Activated T-helper 2 cell treated with anti-CD3 and anti-CD28 coated beads, Interferon-gamma antibody, Interleukin-2, Interleukin-4, amounts not matched to agents 10 μg/mL and 5 μg/mL and 100 μg/mL, durations not matched to agents 14 hours and 24 hours and 36 hours (primary cell): ENCODE measurements around the gene TMTC2. TPM values are rescaled to one million over a fixed set of nuclear protein-coding genes. Genes with fewer than 3 reads are reported as not detected.

Experiments used
- DNase-seq: peaks from one replicate; pipeline ENCODE4 v3.0.0; 2021; ENCODE audit warnings: low spot score
- H3K27ac Mint-ChIP-seq: one replicate; pipeline ENCODE4 v1.8.0; 2021; ENCODE audit warnings: mixed read lengths
- H3K27me3 Mint-ChIP-seq: one replicate; pipeline ENCODE4 v1.8.0; 2021; ENCODE audit warnings: low read depth, mixed read lengths
- H3K36me3 Mint-ChIP-seq: one replicate; pipeline ENCODE4 v1.8.0; 2021; ENCODE audit warnings: low read depth, mixed read lengths
- H3K4me1 Mint-ChIP-seq: one replicate; pipeline ENCODE4 v1.8.0; 2021; ENCODE audit warnings: low read depth, mixed read lengths
- H3K4me3 Mint-ChIP-seq: one replicate; pipeline ENCODE4 v1.8.0; 2021; ENCODE audit warnings: low read depth, mild to moderate bottlenecking, moderate library complexity, mixed read lengths
- H3K9me3 Mint-ChIP-seq: one replicate; pipeline ENCODE4 v1.8.0; 2021; ENCODE audit warnings: mixed read lengths
- intact Hi-C: fragments of 100-400 bp; cut with micrococcal nuclease; formaldehyde crosslinking; loops from one replicate; pipeline ENCODE4 v1.15.1; 2023
- total RNA-seq: library from RNA; stranded (reverse); gene quantifications from 2 replicates; pipeline ENCODE4 v1.2.3, GENCODE V29; 2022

Gene TMTC2
- 2.5 and 3.0 TPM in 2 replicates for total RNA-seq

- Mint-ChIP-seq H3K27me3 (peaks cover 23% of the 10 kb centered on the region), H3K4me3 (peak within 1 kb of the TSS; percentile 98), H3K9me3 (no peaks in the 10 kb centered on the region), H3K4me1 (peaks cover 18% of the 10 kb centered on the region), H3K36me3 (no peaks in the 10 kb centered on the region), H3K27ac (peak within 1 kb of the TSS; percentile 76)
- intact Hi-C loops, result loop anchor here (1.0 to 5.0 kb wide), 5 partner anchors 191 to 1141 kb away; partner anchors contain the start of genes CCDC59 and METTL25
- DNase-seq, result peak; percentile 89
Observed at GRCh38 chr12:82686168-82687020, at the start of gene TMTC2. TSS of gene TMTC2 (plus strand) at chr12:82686906.

- no peaks in the 10 kb centered on the region for H3K36me3 Mint-ChIP-seq
Observed at GRCh38 chr12:82638324-82638723, 48.4 kb upstream of the TMTC2 start.

GRCh38 chr12:82644896-82645295 lies 41.8 kb upstream of the TMTC2 start:
- Mint-ChIP-seq H3K36me3 (no peaks in the 10 kb centered on the region), H3K9me3 (no peaks in the 10 kb centered on the region), H3K27ac (no peak overlapping the region), H3K27me3 (no peaks in the 10 kb centered on the region), H3K4me3 (no peak overlapping the region), H3K4me1 (no peaks in the 10 kb centered on the region)
- intact Hi-C loops, result no loop called here
- DNase-seq, result no peak

More at GRCh38 chr12:82638324-82638723, 48.4 kb upstream of the TMTC2 start:
- H3K9me3 Mint-ChIP-seq, result no peaks in the 10 kb centered on the region
- no peaks in the 10 kb centered on the region for H3K27me3 Mint-ChIP-seq
- no peak for DNase-seq
- intact Hi-C loops, result no loop called here
- no peak overlapping the region for H3K27ac Mint-ChIP-seq
- no peak overlapping the region for H3K4me3 Mint-ChIP-seq
- no peaks in the 10 kb centered on the region for H3K4me1 Mint-ChIP-seq

GRCh38 chr12:82645414-82645813 lies 41.3 kb upstream of the TMTC2 start:
- no peaks in the 10 kb centered on the region for H3K27me3 Mint-ChIP-seq

GRCh38 chr12:82647853-82648252 lies 38.9 kb upstream of the TMTC2 start:
- Mint-ChIP-seq H3K9me3 (no peaks in the 10 kb centered on the region), H3K27me3 (no peaks in the 10 kb centered on the region)
- intact Hi-C loops, result no loop called here

More at GRCh38 chr12:82645414-82645813, 41.3 kb upstream of the TMTC2 start:
- H3K4me3 Mint-ChIP-seq, result no peak overlapping the region
- no peak for DNase-seq
- H3K27ac Mint-ChIP-seq, result no peak overlapping the region
- no peaks in the 10 kb centered on the region for H3K36me3 Mint-ChIP-seq
- peaks cover 1% of the 10 kb centered on the region for H3K4me1 Mint-ChIP-seq
- intact Hi-C loops, result no loop called here
- H3K9me3 Mint-ChIP-seq, result no peaks in the 10 kb centered on the region

GRCh38 chr12:82648259-82648909 lies 38.3 kb upstream of the TMTC2 start:
- H3K36me3 Mint-ChIP-seq, result no peaks in the 10 kb centered on the region
- H3K4me3 Mint-ChIP-seq, result no peak overlapping the region
- intact Hi-C loops, result no loop called here
- no peak overlapping the region for H3K27ac Mint-ChIP-seq
- no peaks in the 10 kb centered on the region for H3K27me3 Mint-ChIP-seq
- H3K4me1 Mint-ChIP-seq, result peaks cover 6% of the 10 kb centered on the region
- H3K9me3 Mint-ChIP-seq, result no peaks in the 10 kb centered on the region
- no peak for DNase-seq

More at GRCh38 chr12:82647853-82648252, 38.9 kb upstream of the TMTC2 start:
- no peak for DNase-seq
- H3K27ac Mint-ChIP-seq, result no peak overlapping the region
- H3K4me3 Mint-ChIP-seq, result no peak overlapping the region
- H3K36me3 Mint-ChIP-seq, result no peaks in the 10 kb centered on the region
- H3K4me1 Mint-ChIP-seq, result peaks cover 6% of the 10 kb centered on the region

GRCh38 chr12:82650627-82651337 lies 35.9 kb upstream of the TMTC2 start:
- Mint-ChIP-seq H3K27ac (no peak overlapping the region), H3K4me1 (peaks cover 6% of the 10 kb centered on the region), H3K9me3 (no peaks in the 10 kb centered on the region), H3K27me3 (no peaks in the 10 kb centered on the region), H3K4me3 (no peak overlapping the region), H3K36me3 (no peaks in the 10 kb centered on the region)
- no peak for DNase-seq
- intact Hi-C loops, result no loop called here

- Mint-ChIP-seq H3K4me1 (peaks cover 6% of the 10 kb centered on the region), H3K4me3 (no peak overlapping the region), H3K36me3 (no peaks in the 10 kb centered on the region), H3K27ac (no peak overlapping the region), H3K9me3 (no peaks in the 10 kb centered on the region), H3K27me3 (no peaks in the 10 kb centered on the region)
- intact Hi-C loops, result no loop called here
- DNase-seq, result no peak
Observed at GRCh38 chr12:82651489-82651888, 35.2 kb upstream of the TMTC2 start.

GRCh38 chr12:82652071-82652470 lies 34.6 kb upstream of the TMTC2 start:
- intact Hi-C loops, result no loop called here
- Mint-ChIP-seq H3K4me3 (no peak overlapping the region), H3K4me1 (peaks cover 6% of the 10 kb centered on the region), H3K9me3 (no peaks in the 10 kb centered on the region), H3K27me3 (no peaks in the 10 kb centered on the region), H3K36me3 (no peaks in the 10 kb centered on the region), H3K27ac (no peak overlapping the region)
- no peak for DNase-seq

- intact Hi-C loops, result no loop called here
- no peak for DNase-seq
- H3K36me3 Mint-ChIP-seq, result no peaks in the 10 kb centered on the region
- no peaks in the 10 kb centered on the region for H3K27me3 Mint-ChIP-seq
- H3K4me1 Mint-ChIP-seq, result peaks cover 2% of the 10 kb centered on the region
- no peak overlapping the region for H3K27ac Mint-ChIP-seq
- H3K4me3 Mint-ChIP-seq, result no peak overlapping the region
- no peaks in the 10 kb centered on the region for H3K9me3 Mint-ChIP-seq
Observed at GRCh38 chr12:82655751-82656150, 31.0 kb upstream of the TMTC2 start.

GRCh38 chr12:82659343-82660207 lies 27.1 kb upstream of the TMTC2 start:
- intact Hi-C loops, result no loop called here
- H3K9me3 Mint-ChIP-seq, result no peaks in the 10 kb centered on the region
- no peak for DNase-seq
- no peaks in the 10 kb centered on the region for H3K27me3 Mint-ChIP-seq
- no peaks in the 10 kb centered on the region for H3K4me1 Mint-ChIP-seq
- H3K4me3 Mint-ChIP-seq, result no peak overlapping the region
- no peak overlapping the region for H3K27ac Mint-ChIP-seq
- no peaks in the 10 kb centered on the region for H3K36me3 Mint-ChIP-seq
